B cell (primary cell): Measurements from ENCODE around the gene AKAP3.

Experiments
- EZH2 ChIP-seq: IDR thresholded peaks from 2 replicates; pipeline ENCODE4 v1.6.1; 2012; ENCODE audit warnings: borderline replicate concordance, low read depth, mild to moderate bottlenecking, moderate library complexity, low read length; ENCODE audit not compliant: insufficient read depth, poor library complexity, severe bottlenecking
- TF ChIP-seq, protein P1 (sequence below): fragments of 200-600 bp; IDR thresholded peaks from one replicate; pipeline ENCODE4 v1.8.0; 2022; ENCODE audit warnings: antibody characterized with exemption, mild to moderate bottlenecking

DNA sequence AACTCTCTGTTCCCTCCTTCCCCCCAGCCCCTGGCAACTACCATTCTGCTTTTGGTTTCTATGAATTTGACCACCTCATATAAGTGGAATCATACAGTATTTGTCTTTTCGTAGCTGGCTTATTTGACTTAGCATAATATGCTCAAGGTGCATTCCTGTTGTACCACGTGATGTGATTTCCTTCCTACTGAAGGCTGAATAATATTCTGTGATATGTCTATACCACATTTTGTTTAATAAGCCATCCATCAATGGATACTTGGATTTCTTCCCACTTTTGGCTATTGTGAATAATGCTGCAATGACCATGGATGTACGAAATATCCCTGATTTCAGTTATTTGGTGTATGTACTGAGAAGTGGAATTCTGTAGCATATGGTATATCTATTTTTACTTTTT lies 16.4 kb upstream of the AKAP3 start:
- TF ChIP-seq, protein P1, sequence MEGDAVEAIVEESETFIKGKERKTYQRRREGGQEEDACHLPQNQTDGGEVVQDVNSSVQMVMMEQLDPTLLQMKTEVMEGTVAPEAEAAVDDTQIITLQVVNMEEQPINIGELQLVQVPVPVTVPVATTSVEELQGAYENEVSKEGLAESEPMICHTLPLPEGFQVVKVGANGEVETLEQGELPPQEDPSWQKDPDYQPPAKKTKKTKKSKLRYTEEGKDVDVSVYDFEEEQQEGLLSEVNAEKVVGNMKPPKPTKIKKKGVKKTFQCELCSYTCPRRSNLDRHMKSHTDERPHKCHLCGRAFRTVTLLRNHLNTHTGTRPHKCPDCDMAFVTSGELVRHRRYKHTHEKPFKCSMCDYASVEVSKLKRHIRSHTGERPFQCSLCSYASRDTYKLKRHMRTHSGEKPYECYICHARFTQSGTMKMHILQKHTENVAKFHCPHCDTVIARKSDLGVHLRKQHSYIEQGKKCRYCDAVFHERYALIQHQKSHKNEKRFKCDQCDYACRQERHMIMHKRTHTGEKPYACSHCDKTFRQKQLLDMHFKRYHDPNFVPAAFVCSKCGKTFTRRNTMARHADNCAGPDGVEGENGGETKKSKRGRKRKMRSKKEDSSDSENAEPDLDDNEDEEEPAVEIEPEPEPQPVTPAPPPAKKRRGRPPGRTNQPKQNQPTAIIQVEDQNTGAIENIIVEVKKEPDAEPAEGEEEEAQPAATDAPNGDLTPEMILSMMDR: no peak
- TF ChIP-seq EZH2: no peak
